CMK (cell line): ENCODE results near the gene MT3.

Source experiments
- DNase-seq: peaks from one replicate; pipeline ENCODE4 v3.0.0-alpha.2; 2010; ENCODE audit warnings: low read depth

Gene MT3

GRCh38 chr16:56589141-56590039 lies at the start of gene MT3:
MT3 (plus strand) TSS chr16:56589528; CDS start chr16:56589591, 63 bp downstream.
- no peak for DNase-seq

- no peak for DNase-seq
These were observed 49.7 kb upstream of the MT3 start for GRCh38 chr16:56539656-56540055.

GRCh38 chr16:56542039-56542438 lies 47.3 kb upstream of the MT3 start:
- DNase-seq: no peak

GRCh38 chr16:56547120-56547948 lies 42.0 kb upstream of the MT3 start:
- DNase-seq: no peak

- no peak for DNase-seq
These were observed 41.3 kb upstream of the MT3 start for GRCh38 chr16:56547949-56548567.

GRCh38 chr16:56549161-56549560 lies 40.2 kb upstream of the MT3 start:
- no peak for DNase-seq

- no peak for DNase-seq
These were observed 39.5 kb upstream of the MT3 start for GRCh38 chr16:56549744-56550385.

- DNase-seq: no peak
These were observed 37.3 kb upstream of the MT3 start for GRCh38 chr16:56551796-56552738.

- no peak for DNase-seq
These were observed 34.9 kb upstream of the MT3 start for GRCh38 chr16:56554441-56554840.

GRCh38 chr16:56558024-56558747 lies 31.1 kb upstream of the MT3 start:
- DNase-seq: no peak

GRCh38 chr16:56559109-56559508 lies 30.2 kb upstream of the MT3 start:
- DNase-seq: no peak

- no peak for DNase-seq
These were observed 28.9 kb upstream of the MT3 start for GRCh38 chr16:56560447-56560846.

- DNase-seq: no peak
These were observed 28.2 kb upstream of the MT3 start for GRCh38 chr16:56561126-56561525.

GRCh38 chr16:56564793-56565477 lies 24.4 kb upstream of the MT3 start, which contains the start of gene MT4:
MT4 (plus strand) TSS chr16:56565073; CDS start chr16:56565129, 56 bp downstream.
- no peak for DNase-seq

GRCh38 chr16:56569971-56570370 lies 19.4 kb upstream of the MT3 start:
- no peak for DNase-seq

GRCh38 chr16:56571525-56571924 lies 17.8 kb upstream of the MT3 start:
- DNase-seq: no peak

- no peak for DNase-seq
These were observed 14.7 kb upstream of the MT3 start for GRCh38 chr16:56574625-56575024.

- DNase-seq: peak; percentile 20
These were observed 12.6 kb upstream of the MT3 start for GRCh38 chr16:56576585-56577299.

- DNase-seq: no peak
These were observed 12.1 kb upstream of the MT3 start for GRCh38 chr16:56577300-56577625.
